HepG2 (cell line): ENCODE data around the gene SERINC2. TPM values are rescaled to one million over a fixed set of nuclear protein-coding genes. Genes with fewer than 3 reads are reported as not detected.

ENCODE experiments used
- ATAC-seq: fragments of 200-7000 bp; cut with Tn5 transposase; 3 replicates; pipeline ENCODE4 v1.9.1; 2020; ENCODE audit warnings: mild to moderate bottlenecking, moderate library complexity
- BruUV-seq: library from RNA; stranded (reverse); fragments of 400-500 nt; replicated peaks from 2 replicates; lab custom pipeline; 2021; lab: Mats Ljungman, UMichigan
- CTCF ChIA-PET: fragments of 300-600 bp; formaldehyde crosslinking; extraction: SDS; loops from one replicate; lab custom pipeline; 2021; ENCODE audit warnings: low total read pairs, inconsistent platforms, low intra/inter-chr PET ratio; lab: Yijun Ruan, JAX
- POLR2A ChIA-PET: fragments of 350-600 bp; sonication (Branson Sonifier 250); formaldehyde crosslinking; loops from one replicate; lab custom pipeline; 2020; ENCODE audit warnings: antibody characterized with exemption, inconsistent platforms; lab: Yijun Ruan, JAX
- DNase-seq: peaks from one replicate; pipeline ENCODE4 v3.0.0-alpha.2; 2015; ENCODE audit warnings: low spot score
- FAIRE-seq: peaks from 3 replicates; lab custom pipeline; 2011; peaks lifted over from hg19 to GRCh38; lab: Jason Lieb, UNC
- H2AFZ ChIP-seq: one replicate; pipeline ENCODE4 v1.6.1; 2011; ENCODE audit warnings: low read length, inconsistent platforms
- H3K27ac ChIP-seq: fragments of 300-600 bp; 3 replicates; pipeline ENCODE4 v1.8.0; 2011; ENCODE audit warnings: mixed run types, mild to moderate bottlenecking, mixed read lengths, low read length, inconsistent platforms; ENCODE audit not compliant: insufficient read depth; ENCODE audit errors: extremely low read length
- H3K27me3 ChIP-seq, 2 experiments: fragments of 200-600 bp in 1 of 2; 2 replicates in 1 of 2; 3 replicates in 1 of 2; pipeline versions ENCODE4 v1.6.0 to v1.8.0; 2011; ENCODE audit warnings: low read length in 2 of 2, mild to moderate bottlenecking in 2 of 2, moderate library complexity in 2 of 2, inconsistent platforms in 1 of 2; ENCODE audit not compliant: insufficient read depth in 2 of 2, control insufficient read depth in 1 of 2
- H3K36me3 ChIP-seq, 2 experiments: fragments of 200-600 bp in 1 of 2; replicated peaks in 1 of 2; 2 replicates in 1 of 2; 3 replicates in 1 of 2; pipeline versions ENCODE4 v1.5.1 to v1.8.0; 2011; ENCODE audit warnings: low read length in 2 of 2, inconsistent platforms in 1 of 2; ENCODE audit not compliant: insufficient read depth in 2 of 2, control insufficient read depth in 1 of 2
- H3K4me1 ChIP-seq: 2 replicates; pipeline ENCODE4 v1.5.1; 2012; ENCODE audit warnings: low read length, inconsistent platforms; ENCODE audit not compliant: insufficient read depth
- H3K4me2 ChIP-seq: 2 replicates; pipeline ENCODE4 v1.6.0; 2011; ENCODE audit warnings: low read depth, low read length, inconsistent platforms
- H3K4me3 ChIP-seq, 3 experiments: fragments of 200-600 bp in 1 of 3; sonication (generic), shearing (Covaris generic) in 1 of 3; replicated peaks in 1 of 3; 2 replicates each; pipeline ENCODE4 v1.5.1; 2011 to 2016; ENCODE audit warnings: low read length in 3 of 3, inconsistent platforms in 2 of 3, low read depth in 2 of 3, mild to moderate bottlenecking in 2 of 3, control low read depth in 1 of 3, mixed read lengths in 1 of 3; ENCODE audit not compliant: insufficient read depth in 1 of 3
- H3K79me2 ChIP-seq: one replicate; pipeline ENCODE4 v1.6.1; 2011; ENCODE audit warnings: low read length, inconsistent platforms; ENCODE audit not compliant: insufficient read depth
- H3K9ac ChIP-seq: 2 replicates; pipeline ENCODE4 v1.6.0; 2011; ENCODE audit warnings: mild to moderate bottlenecking, low read depth, low read length, inconsistent platforms; ENCODE audit not compliant: insufficient read depth
- H3K9me3 ChIP-seq: 2 replicates; pipeline ENCODE4 v1.5.1; 2012; ENCODE audit warnings: mild to moderate bottlenecking, low read length
- H4K20me1 ChIP-seq: 2 replicates; pipeline ENCODE4 v1.6.0; 2011; ENCODE audit warnings: inconsistent platforms, mild to moderate bottlenecking, low read length, moderate library complexity; ENCODE audit not compliant: insufficient read depth
- FOXA3 ChIP-seq: IDR thresholded peaks from 2 replicates; pipeline ENCODE4 v1.6.1; 2016; ENCODE audit warnings: missing genetic modification reagents, missing compliant biosample characterization
- FOXK1 ChIP-seq: sonication (generic); formaldehyde crosslinking; IDR thresholded peaks from 2 replicates; pipeline ENCODE4 v1.4.0; 2020; ENCODE audit warnings: low read depth, missing genetic modification reagents, borderline replicate concordance
- FOXP1 ChIP-seq, 2 experiments: fragments of 450-650 bp in 1 of 2; IDR thresholded peaks; 2 replicates each; pipeline ENCODE4 v1.6.1; 2017 to 2018; ENCODE audit warnings: antibody characterized with exemption in 1 of 2
- GABPA ChIP-seq, 2 experiments: IDR thresholded peaks; 2 replicates each; pipeline ENCODE4 v1.6.1; 2011 to 2016; ENCODE audit warnings: low read depth in 2 of 2, low read length in 1 of 2, missing biosample characterization in 1 of 2, missing genetic modification characterization in 1 of 2
- GATAD2A ChIP-seq: IDR thresholded peaks from 2 replicates; pipeline ENCODE4 v1.6.1; 2016
- HOXA5 ChIP-seq: sonication (generic); formaldehyde crosslinking; IDR thresholded peaks from 2 replicates; pipeline ENCODE4 v1.4.0; 2020; ENCODE audit warnings: missing genetic modification reagents
- ISL2 ChIP-seq: sonication (generic); formaldehyde crosslinking; IDR thresholded peaks from 2 replicates; pipeline ENCODE4 v1.5.0; 2020; ENCODE audit warnings: missing genetic modification reagents
- KDM5B ChIP-seq: sonication (generic); formaldehyde crosslinking; IDR thresholded peaks from 2 replicates; pipeline ENCODE4 v1.4.0; 2020; ENCODE audit warnings: missing genetic modification reagents, mild to moderate bottlenecking, borderline replicate concordance
- NBN ChIP-seq: fragments of 450-650 bp; conservative IDR thresholded peaks from 2 replicates; pipeline ENCODE4 v1.6.1; 2017
- NCOA2 ChIP-seq: sonication (generic); formaldehyde crosslinking; IDR thresholded peaks from 2 replicates; pipeline ENCODE4 v1.8.0; 2022; ENCODE audit warnings: inconsistent platforms
- PCBP2 ChIP-seq: fragments of 200-400 bp; formaldehyde crosslinking; optimal IDR thresholded peaks from 2 replicates; pipeline ENCODE3; 2018; ENCODE audit warnings: low read length, low read depth; ENCODE audit not compliant: poor library complexity, severe bottlenecking
- SMC3 ChIP-seq: IDR thresholded peaks from 2 replicates; pipeline ENCODE4 v1.6.1; 2011; ENCODE audit warnings: low read length, improper control_type of control experiment
- SP5 ChIP-seq: IDR thresholded peaks from 2 replicates; pipeline ENCODE4 v1.6.1; 2016; ENCODE audit warnings: low read depth, borderline replicate concordance
- TP53 ChIP-seq: sonication (generic); formaldehyde crosslinking; conservative IDR thresholded peaks from 2 replicates; pipeline ENCODE4 v1.4.0; 2020; ENCODE audit warnings: missing genetic modification reagents
- ZEB1 ChIP-seq: IDR thresholded peaks from 2 replicates; pipeline ENCODE4 v1.6.1; 2012; ENCODE audit warnings: mild to moderate bottlenecking, low read depth, inconsistent platforms; ENCODE audit not compliant: insufficient replicate concordance
- ZNF777 ChIP-seq: sonication (generic); formaldehyde crosslinking; IDR thresholded peaks from 2 replicates; pipeline ENCODE4 v1.4.0; 2020; ENCODE audit warnings: missing genetic modification reagents
- WGBS: methylation state at CpG from one replicate; pipeline ENCODE4 v1.1.6; 2017; ENCODE audit warnings: low lambda C conversion rate; 5-methylcytosine and 5-hydroxymethylcytosine counted together
- in situ Hi-C: cut with HindIII; loops from 2 replicates; pipeline ENCODE4 v1.10.0; 2017; ENCODE audit warnings: low pct_unique_long_range_greater_than_20kb; ENCODE audit not compliant: extremely low pct_ligation_motif_present
- intact Hi-C: fragments of 100-400 bp; cut with micrococcal nuclease; formaldehyde crosslinking; loops from one replicate; pipeline ENCODE4 v1.10.0; 2022; ENCODE audit not compliant: unreplicated experiment
- polyA plus RNA-seq, 8 experiments: library from polyadenylated mRNA; depleted of rRNA in 3 of 8; stranded (reverse) in 7 of 8; unstranded in 1 of 8; fragments of >200 nt; fragmentation: Illumina TruSeq in 4 of 8; extraction: Trizol in 4 of 8; gene quantifications; 2 replicates each; pipeline versions ENCODE4 v1.2.1 to v1.2.3, GENCODE V29; 2011 to 2016; ENCODE audit warnings: low read depth in 4 of 8, missing spikeins in 1 of 8, mixed read lengths in 1 of 8; ENCODE audit not compliant: insufficient read depth in 1 of 8
- total RNA-seq, 5 experiments: library from RNA; depleted of rRNA; stranded (reverse); fragments of >200 nt; fragmentation: Illumina TruSeq; extraction: Trizol; gene quantifications; 2 replicates each; pipeline ENCODE4 v1.2.3, GENCODE V29; 2016; ENCODE audit warnings: low read depth in 1 of 5
- TF ChIP-seq, protein P1 (sequence below): sonication (generic); formaldehyde crosslinking; IDR thresholded peaks from 2 replicates; pipeline ENCODE4 v1.4.0; 2020; ENCODE audit warnings: mild to moderate bottlenecking, missing genetic modification reagents, borderline replicate concordance
- TF ChIP-seq, protein P2 (sequence below): IDR thresholded peaks from 2 replicates; pipeline ENCODE4 v1.6.1; 2018; ENCODE audit warnings: missing genetic modification reagents, mild to moderate bottlenecking, missing compliant biosample characterization
- TF ChIP-seq, protein P3 (sequence below): sonication (generic); formaldehyde crosslinking; IDR thresholded peaks from 2 replicates; pipeline ENCODE4 v1.4.0; 2020; ENCODE audit warnings: missing genetic modification reagents
- TF ChIP-seq, protein P4 (sequence below): sonication (generic); formaldehyde crosslinking; IDR thresholded peaks from 2 replicates; pipeline ENCODE4 v1.5.1; 2020; ENCODE audit warnings: missing genetic modification reagents, mild to moderate bottlenecking, borderline replicate concordance

SERINC2 gene
- total and polyA plus RNA-seq, 2 of the 13 experiments (the other 11 are each of a cell fraction or from before 2014, with no cell fraction given): 4.8 to 126 TPM

DNA sequence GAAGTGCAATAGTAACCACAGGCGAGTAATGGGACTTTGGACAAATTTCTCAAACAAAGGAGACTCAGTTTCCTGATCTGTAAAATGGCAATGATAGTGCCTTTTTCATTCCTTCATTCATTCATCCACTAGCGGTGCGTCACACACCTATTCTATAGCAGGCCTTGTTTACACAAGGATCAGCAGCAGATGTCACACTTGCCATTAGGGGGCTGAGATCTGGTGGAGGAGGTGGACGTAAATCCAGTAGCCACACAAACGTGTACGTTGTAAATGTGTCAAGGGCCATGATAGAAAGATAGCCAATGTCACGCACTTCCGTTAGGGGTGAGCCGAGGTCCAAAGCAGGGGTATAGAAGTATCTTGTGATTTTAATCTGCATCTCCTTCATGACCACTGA lies 34.2 kb downstream of the SERINC2 start:
- no peak overlapping the region for H3K9ac ChIP-seq
- WGBS: 48% methylated on average over 9 of the region's 9 CpGs
- ChIA-PET CTCF (interaction anchor here (0.9 kb wide), 1 partner anchor 101 kb away, joined by 3 read pairs; no protein-coding TSS in a partner anchor), POLR2A (no interaction called here)
- peak overlapping the region; percentile 53 for H3K27ac ChIP-seq
- peaks cover 91% of the 10 kb centered on the region for H3K4me1 ChIP-seq
- in situ Hi-C loops: no loop called here
- peak; percentile 47 for FAIRE-seq
- no peak overlapping the region for H3K4me2 ChIP-seq
- no peaks in the 10 kb centered on the region for H4K20me1 ChIP-seq
- ATAC-seq: no peak
- H3K36me3 ChIP-seq: no peaks in the 10 kb centered on the region
- H3K79me2 ChIP-seq: no peaks in the 10 kb centered on the region
- intact Hi-C loops: loop anchor here (10.0 kb wide), 1 partner anchor 58 kb away; no protein-coding TSS in a partner anchor
- no TSS peak for BruUV-seq
- peak; percentile 56 for DNase-seq
- no peak overlapping the region for H2AFZ ChIP-seq
- H3K4me3 ChIP-seq: no peak overlapping the region
- H3K27me3 ChIP-seq: no peaks in the 10 kb centered on the region
- H3K9me3 ChIP-seq: 0 out of 2 replicates have a peak, but pooled peaks cover 5% of the 10 kb centered on the region
- TF ChIP-seq GATAD2A (CRISPR knock-in tag) (peak; percentile 78), NBN (no peak), NCOA2 (0 out of 2 replicates have a peak, but pooled peaks have one; percentile 31), PCBP2 (no peak), ZEB1 (no peak), HOXA5 (CRISPR knock-in tag) (no peak), KDM5B (CRISPR knock-in tag) (no peak), FOXK1 (0 out of 2 replicates have a peak, but pooled peaks have one; percentile 18), FOXA3 (CRISPR knock-in tag) (peak; percentile 99), TP53 (CRISPR knock-in tag) (no peak), ISL2 (CRISPR knock-in tag) (no peak), SP5 (peak; percentile 43; the same call in 1 of the 2 replicates), ZNF777 (CRISPR knock-in tag) (no peak), GABPA (IDR thresholded peaks at IDR 0.05; ENCODE audit: low read depth, low read length) (no peak), GABPA (CRISPR knock-in tag; IDR thresholded peaks at IDR 0.05; ENCODE audit: low read depth) (peak; percentile 70), FOXP1 (IDR thresholded peaks at IDR 0.05) (no peak), FOXP1 (CRISPR knock-in tag; IDR thresholded peaks at IDR 0.05) (peak; percentile 48; the same call in 1 of the 2 replicates), SMC3 (peak; percentile 9; the same call in 1 of the 2 replicates)
- TF ChIP-seq, protein P1, sequence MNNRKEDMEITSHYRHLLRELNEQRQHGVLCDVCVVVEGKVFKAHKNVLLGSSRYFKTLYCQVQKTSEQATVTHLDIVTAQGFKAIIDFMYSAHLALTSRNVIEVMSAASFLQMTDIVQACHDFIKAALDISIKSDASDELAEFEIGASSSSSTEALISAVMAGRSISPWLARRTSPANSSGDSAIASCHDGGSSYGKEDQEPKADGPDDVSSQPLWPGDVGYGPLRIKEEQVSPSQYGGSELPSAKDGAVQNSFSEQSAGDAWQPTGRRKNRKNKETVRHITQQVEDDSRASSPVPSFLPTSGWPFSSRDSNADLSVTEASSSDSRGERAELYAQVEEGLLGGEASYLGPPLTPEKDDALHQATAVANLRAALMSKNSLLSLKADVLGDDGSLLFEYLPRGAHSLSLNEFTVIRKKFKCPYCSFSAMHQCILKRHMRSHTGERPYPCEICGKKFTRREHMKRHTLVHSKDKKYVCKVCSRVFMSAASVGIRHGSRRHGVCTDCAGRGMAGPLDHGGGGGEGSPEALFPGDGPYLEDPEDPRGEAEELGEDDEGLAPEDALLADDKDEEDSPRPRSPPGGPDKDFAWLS: no peak
- TF ChIP-seq, protein P2, sequence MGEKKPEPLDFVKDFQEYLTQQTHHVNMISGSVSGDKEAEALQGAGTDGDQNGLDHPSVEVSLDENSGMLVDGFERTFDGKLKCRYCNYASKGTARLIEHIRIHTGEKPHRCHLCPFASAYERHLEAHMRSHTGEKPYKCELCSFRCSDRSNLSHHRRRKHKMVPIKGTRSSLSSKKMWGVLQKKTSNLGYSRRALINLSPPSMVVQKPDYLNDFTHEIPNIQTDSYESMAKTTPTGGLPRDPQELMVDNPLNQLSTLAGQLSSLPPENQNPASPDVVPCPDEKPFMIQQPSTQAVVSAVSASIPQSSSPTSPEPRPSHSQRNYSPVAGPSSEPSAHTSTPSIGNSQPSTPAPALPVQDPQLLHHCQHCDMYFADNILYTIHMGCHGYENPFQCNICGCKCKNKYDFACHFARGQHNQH (CRISPR knock-in tag): 0 out of 2 replicates have a peak, but pooled peaks have one; percentile 42
- TF ChIP-seq, protein P3, sequence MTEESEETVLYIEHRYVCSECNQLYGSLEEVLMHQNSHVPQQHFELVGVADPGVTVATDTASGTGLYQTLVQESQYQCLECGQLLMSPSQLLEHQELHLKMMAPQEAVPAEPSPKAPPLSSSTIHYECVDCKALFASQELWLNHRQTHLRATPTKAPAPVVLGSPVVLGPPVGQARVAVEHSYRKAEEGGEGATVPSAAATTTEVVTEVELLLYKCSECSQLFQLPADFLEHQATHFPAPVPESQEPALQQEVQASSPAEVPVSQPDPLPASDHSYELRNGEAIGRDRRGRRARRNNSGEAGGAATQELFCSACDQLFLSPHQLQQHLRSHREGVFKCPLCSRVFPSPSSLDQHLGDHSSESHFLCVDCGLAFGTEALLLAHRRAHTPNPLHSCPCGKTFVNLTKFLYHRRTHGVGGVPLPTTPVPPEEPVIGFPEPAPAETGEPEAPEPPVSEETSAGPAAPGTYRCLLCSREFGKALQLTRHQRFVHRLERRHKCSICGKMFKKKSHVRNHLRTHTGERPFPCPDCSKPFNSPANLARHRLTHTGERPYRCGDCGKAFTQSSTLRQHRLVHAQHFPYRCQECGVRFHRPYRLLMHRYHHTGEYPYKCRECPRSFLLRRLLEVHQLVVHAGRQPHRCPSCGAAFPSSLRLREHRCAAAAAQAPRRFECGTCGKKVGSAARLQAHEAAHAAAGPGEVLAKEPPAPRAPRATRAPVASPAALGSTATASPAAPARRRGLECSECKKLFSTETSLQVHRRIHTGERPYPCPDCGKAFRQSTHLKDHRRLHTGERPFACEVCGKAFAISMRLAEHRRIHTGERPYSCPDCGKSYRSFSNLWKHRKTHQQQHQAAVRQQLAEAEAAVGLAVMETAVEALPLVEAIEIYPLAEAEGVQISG (CRISPR knock-in tag): no peak
- TF ChIP-seq, protein P4, sequence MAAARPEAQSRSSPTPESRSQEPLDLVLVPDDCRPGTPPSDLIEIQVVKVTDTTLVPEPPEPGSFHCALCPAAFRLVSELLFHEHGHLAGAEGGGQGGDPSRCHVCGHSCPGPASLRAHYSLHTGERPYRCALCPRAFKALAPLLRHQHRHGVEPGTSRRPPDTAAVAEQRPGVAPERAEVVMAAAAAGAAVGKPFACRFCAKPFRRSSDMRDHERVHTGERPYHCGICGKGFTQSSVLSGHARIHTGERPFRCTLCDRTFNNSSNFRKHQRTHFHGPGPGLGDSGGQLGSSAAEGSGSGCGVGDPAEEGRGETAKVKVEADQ (CRISPR knock-in tag): no peak
